ENCODE results near the gene NOBOX.
"Not testable (repeated sequence)": the region's sequence is repeated elsewhere in the genome, so short reads cannot be mapped to it uniquely, and the experiment has no call there.

The NOBOX gene

DNA sequence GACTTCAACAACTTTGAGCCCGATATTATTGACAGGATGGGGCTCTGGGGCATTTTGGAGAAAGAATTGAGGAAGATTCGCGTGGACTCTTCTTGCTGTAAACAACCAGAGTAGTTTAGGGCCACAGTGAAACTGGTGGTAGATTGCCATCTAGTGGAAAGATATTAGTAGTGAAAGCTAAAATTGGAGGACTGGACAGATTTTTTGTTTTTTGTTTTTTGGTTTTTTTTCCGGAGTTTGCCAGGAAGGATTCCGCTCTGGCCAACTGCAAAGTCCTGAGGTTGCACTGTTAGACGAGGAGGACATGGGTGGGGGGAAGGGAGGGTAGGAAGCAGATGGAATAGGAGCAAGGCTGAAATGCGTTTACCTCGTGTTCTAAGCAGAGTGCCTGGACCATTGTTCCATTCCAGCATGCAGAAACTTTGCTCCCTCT is 11.7 kb downstream of the NOBOX start:
- peak; percentile 60 for DNase-seq (ENCODE audit: low spot score)

DNA sequence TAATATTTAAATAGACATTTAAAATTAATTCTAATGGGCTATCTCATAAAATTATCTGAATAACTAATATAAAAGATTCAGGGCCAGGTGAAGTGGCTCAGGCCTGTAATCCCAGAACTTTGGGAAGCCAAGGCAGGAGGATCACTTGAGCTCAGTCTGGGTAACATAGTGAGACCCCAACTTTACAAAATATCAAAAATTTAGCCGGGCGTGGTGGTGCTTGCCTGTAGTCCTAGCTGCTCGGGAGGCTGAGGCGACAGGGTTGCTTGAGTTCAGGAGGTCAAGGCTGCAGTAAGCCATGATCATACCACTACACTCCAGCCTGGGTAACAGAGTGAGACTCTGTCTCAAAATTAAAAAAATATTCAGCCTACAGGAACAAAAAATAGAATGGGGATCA is 12.5 kb downstream of the NOBOX start:
- no peak for DNase-seq (ENCODE audit: low spot score)

GRCh38 chr7:144390481-144390880 is 13.0 kb downstream of the NOBOX start:
- no peak for DNase-seq (ENCODE audit: low spot score)

- no peak for DNase-seq (ENCODE audit: low spot score)
Observed at GRCh38 chr7:144388950-144389349, 14.5 kb downstream of the NOBOX start.

- DNase-seq (ENCODE audit: low spot score), result no peak
Observed at GRCh38 chr7:144386741-144387140, 16.8 kb downstream of the NOBOX start.

GRCh38 chr7:144384555-144385245 is 18.8 kb downstream of the NOBOX start:
- DNase-seq (ENCODE audit: low spot score), result no peak

DNA sequence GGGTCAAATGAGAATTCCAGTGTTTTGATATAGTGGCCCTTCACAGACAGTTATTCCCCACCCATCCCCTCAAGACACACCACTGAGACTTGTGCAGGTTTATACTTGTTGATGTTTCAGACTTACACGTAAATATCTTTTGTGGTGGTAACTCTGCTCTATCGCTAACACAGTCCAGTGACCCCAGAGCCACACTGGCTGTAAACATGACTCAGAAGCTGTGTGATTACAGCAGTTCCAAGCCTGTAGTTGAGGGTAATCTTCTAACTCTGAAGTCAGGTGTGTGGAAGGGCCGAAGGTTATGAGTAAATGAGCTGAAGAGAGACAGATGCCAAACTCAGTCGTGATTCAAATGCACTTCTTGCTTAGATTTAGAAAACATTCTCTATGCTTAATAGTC is 19.4 kb downstream of the NOBOX start:
- no peak for DNase-seq (ENCODE audit: low spot score)

- no peak for DNase-seq (ENCODE audit: low spot score)
Observed at GRCh38 chr7:144379776-144380384, 23.6 kb downstream of the NOBOX start.

GRCh38 chr7:144378651-144379050 is 24.8 kb downstream of the NOBOX start:
- no peak for DNase-seq (ENCODE audit: low spot score)

GRCh38 chr7:144369221-144369620 is 34.3 kb downstream of the NOBOX start:
- DNase-seq (ENCODE audit: low spot score), result not testable (repeated sequence)

GRCh38 chr7:144367250-144367649 is 36.2 kb downstream of the NOBOX start:
- not testable (repeated sequence) for DNase-seq (ENCODE audit: low spot score)

DNA sequence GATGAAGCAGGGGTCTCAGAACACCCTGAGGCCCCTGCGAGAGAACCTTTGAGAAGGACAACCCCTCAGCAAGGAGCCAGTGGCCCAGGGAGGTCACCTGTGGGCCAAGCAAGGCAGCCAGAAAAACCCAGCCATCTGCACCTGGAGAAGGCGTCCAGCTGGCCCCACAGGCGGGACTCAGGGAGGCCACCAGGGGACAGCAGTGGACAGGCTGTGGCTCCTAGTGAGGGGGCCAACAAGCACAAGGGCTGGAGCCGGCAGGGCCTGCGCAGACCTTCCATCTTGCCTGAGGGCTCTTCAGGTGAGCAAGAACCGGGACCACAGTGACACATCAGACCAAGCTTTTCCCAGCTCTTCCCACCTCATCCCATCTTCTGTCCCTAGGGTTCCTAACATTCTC is 38.0 kb downstream of the NOBOX start:
- not testable (repeated sequence) for DNase-seq (ENCODE audit: low spot score)

DNA sequence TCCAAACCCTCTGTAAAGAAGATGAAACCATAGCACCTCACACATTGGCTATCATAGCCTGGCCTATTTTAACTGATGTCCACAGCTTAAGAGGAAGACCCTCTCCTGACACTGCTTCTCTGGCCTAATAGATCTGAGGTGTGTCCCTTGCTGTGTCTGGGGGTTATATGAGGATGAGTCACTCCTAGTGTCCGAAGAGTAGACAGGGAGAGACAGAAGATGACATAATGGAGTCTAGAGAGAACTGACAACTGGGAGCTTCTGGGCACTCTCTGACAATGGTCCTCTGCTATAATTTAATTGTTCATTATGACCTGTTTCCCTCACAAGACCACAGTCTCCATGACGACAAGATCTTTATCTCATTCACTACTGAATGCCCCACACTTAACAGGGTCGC is 41.4 kb downstream of the NOBOX start:
- not testable (repeated sequence) for DNase-seq (ENCODE audit: low spot score)

- DNase-seq (ENCODE audit: low spot score), result not testable (repeated sequence)
Observed at GRCh38 chr7:144356860-144357259, 46.6 kb downstream of the NOBOX start.

GRCh38 chr7:144356185-144356584 is 47.3 kb downstream of the NOBOX start:
- DNase-seq (ENCODE audit: low spot score), result not testable (repeated sequence)

DNA sequence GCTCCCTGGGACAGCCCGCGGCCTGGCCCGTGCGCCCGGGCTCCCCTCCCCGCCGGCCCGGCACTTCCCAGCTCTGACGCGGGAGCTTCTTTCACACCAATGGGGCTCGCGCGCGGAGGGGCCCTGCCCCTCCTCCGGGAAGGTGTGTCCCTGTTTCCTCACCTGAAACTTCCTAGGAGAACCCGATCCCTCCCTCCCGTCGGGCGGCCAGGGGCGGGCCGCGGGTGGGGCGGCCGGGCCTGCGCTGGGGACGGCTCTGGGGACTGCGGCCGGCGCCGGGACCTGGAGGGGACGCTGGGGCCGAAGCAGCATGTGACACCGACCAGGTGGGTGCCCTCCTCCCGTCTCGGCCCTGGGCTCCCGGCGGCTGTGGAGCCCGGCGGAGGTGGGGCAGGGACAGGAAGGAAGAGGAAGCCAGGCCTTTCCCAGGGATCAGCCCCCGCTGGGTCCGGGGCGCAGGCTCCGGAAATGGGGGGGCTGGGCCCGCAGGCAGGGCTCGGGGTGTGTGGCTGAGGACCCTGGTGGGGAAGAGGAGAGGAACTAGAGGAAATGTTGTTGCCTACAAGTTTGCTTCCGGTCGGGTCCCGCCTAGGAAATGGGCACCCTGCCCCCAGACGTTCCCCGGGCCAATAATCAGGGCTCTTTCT is 48.2 kb downstream of the NOBOX start, which contains the start of gene ARHGEF5:
TSS of gene ARHGEF5 (plus strand) at position 227 of the 647 bp plus-strand sequence. CDS start 7,268 bp downstream, outside the sequence.
- not testable (repeated sequence) for DNase-seq (ENCODE audit: low spot score)

DNA sequence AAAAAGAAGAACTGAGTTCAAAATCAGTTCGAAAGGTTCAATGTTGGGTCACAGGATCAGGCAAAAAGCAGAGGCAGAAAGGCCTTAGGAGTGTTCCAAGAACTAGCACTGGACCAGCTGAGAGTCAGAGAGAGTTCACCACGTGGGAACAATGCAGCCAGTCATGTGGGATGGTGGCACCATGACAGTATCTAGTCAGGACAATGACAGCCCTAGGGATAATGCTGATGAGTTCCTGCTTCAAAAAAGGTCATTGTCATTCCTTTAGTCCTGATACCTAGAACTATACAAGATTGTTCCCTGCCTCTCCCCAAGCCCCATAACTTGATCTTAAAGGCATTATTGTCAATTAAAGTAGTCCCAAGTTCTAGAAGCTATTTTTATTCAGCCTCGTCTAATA is 51.8 kb downstream of the NOBOX start:
- DNase-seq (ENCODE audit: low spot score), result not testable (repeated sequence)

- DNase-seq (ENCODE audit: low spot score), result not testable (repeated sequence)
Observed at GRCh38 chr7:144348625-144349024, 54.9 kb downstream of the NOBOX start.

All from CD4-positive, alpha-beta T cell treated with Interleukin-15 for 4 hours (primary cell).